ENCODE measurements around the gene MLN. TPM values are rescaled to one million over a fixed set of nuclear protein-coding genes. Genes with fewer than 3 reads are reported as not detected.
A peak's percentile ranks its signal among the peaks of the same experiment; 100 is the strongest.

The MLN gene
- total RNA-seq, 1 donor: not detected

DNA sequence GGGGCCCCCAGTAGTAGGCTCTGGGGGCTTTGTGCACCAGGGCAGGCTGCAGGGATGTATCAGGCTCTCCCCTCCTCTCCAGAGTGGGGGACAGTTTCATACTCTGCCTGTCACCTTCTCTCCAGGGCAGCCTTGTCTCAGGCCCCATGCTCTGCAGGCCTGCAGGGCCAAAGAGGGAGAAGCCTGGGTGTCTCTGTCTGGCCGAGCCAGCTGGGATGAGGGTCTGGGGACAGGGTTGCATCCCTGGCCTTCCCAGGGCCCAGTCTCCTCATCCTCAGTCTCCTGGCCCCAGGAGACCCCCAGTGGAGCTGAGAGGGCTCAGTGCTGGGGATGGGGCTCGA is 42.3 kb downstream of the MLN start:
- no peak for DNase-seq (ENCODE audit: low read depth)
- TF ChIP-seq, protein P1, sequence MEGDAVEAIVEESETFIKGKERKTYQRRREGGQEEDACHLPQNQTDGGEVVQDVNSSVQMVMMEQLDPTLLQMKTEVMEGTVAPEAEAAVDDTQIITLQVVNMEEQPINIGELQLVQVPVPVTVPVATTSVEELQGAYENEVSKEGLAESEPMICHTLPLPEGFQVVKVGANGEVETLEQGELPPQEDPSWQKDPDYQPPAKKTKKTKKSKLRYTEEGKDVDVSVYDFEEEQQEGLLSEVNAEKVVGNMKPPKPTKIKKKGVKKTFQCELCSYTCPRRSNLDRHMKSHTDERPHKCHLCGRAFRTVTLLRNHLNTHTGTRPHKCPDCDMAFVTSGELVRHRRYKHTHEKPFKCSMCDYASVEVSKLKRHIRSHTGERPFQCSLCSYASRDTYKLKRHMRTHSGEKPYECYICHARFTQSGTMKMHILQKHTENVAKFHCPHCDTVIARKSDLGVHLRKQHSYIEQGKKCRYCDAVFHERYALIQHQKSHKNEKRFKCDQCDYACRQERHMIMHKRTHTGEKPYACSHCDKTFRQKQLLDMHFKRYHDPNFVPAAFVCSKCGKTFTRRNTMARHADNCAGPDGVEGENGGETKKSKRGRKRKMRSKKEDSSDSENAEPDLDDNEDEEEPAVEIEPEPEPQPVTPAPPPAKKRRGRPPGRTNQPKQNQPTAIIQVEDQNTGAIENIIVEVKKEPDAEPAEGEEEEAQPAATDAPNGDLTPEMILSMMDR (IDR thresholded peaks at IDR 0.05; ENCODE audit: insufficient read depth, low read depth, low read length): no peak
- no peak overlapping the region for H3K4me3 ChIP-seq (ENCODE audit: low read depth, low read length)

DNA sequence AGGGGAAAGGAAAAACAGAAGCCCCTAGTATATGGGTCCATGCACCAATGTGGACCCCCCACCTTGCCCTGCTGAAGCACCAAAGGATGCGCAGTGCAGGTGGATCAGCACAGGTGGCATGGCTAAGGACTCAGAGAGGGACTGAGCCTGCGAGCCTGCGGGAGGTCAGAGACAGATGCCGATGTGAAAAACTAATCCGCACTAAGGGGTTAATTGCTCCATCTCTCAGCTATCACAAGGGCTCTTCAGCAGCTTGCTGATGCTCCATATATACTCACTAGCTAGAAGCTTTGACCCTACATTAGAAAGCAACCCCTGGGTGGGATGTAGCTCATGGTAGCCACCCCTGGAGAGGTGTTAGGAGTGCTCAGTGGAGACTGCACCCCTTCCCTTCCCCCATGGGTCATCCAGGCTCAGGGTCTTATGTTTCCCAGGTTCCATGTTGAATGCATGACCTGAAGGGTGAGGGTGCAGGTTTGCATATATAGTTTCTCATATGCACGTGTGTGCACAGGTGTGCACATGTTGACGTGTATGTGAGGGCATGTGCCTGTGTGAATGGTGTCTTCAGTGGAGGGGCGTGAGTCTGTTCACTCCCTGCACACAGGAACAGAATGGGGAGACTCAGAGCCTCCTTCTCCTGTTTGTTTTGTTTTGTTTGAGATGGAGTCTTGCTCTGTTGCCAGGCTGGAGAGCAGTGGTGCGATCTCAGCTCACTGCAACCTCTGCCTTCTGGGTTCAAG is 43.7 kb downstream of the MLN start:
- TF ChIP-seq, protein P1 (IDR thresholded peaks at IDR 0.05; ENCODE audit: insufficient read depth, low read depth, low read length): no peak
- H3K4me3 ChIP-seq (ENCODE audit: low read depth, low read length): no peak overlapping the region
- no peak for DNase-seq (ENCODE audit: low read depth)

DNA sequence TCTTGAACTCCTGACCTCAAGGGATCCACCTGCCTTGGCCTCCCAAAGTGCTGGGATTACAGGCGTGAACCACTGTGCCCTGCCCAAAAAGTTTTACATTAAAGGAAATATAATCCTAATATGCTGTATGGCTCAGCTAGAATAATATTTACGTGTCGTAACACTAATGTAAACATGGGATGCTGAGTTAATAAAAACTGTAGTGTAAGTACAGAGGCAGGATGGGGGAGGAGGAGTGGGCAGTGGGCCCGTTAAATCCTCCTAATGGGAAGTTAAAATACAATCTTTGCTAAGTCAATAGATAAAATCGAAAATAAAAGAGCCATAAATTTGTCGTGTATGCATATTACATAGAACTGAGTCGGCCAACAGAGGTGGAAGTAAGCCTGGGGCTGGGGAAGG is 45.0 kb downstream of the MLN start:
- TF ChIP-seq, protein P1 (IDR thresholded peaks at IDR 0.05; ENCODE audit: insufficient read depth, low read depth, low read length): no peak
- no peak overlapping the region for H3K4me3 ChIP-seq (ENCODE audit: low read depth, low read length)
- DNase-seq (ENCODE audit: low read depth): peak; percentile 83

DNA sequence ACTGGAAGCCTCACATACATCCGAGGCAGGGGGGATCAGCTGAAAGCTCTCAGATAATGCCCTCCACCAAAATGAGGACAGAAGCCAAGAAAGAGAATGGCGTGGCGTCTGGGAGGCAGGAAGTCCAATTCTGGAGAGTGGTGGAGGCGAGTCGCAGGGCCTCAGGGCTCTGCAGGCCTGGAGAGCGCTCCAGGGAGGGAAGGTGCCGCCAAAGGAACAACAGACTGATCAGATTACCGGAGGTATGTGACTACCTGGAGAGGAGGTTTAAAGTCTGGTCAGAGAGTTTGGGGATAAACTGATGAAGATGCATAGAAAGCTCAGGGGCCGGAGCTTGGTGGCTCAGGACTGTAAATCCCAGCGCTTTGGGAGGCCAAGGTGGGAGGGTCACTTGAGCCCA is 45.9 kb downstream of the MLN start:
- TF ChIP-seq, protein P1 (IDR thresholded peaks at IDR 0.05; ENCODE audit: insufficient read depth, low read depth, low read length): no peak
- no peak for DNase-seq (ENCODE audit: low read depth)
- H3K4me3 ChIP-seq (ENCODE audit: low read depth, low read length): no peak overlapping the region

DNA sequence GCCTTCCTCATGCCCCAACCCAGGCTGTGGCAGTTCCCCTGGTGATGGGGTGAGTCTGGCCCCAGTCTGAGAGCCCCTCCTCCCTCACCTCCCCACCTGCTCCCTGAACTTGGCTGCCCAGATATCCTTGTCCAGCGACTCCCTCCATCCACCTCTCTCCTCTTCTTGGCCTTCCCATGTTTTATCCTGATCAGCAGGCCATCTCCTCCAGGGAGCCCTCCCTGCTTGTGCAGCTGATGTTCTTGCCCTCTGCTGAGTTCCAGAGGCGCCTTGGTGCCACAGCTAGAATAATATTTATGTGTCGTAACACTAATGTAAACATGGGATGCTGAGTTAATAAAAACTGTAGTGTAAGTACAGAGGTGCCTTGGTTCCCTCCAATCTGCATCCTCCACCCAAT is 46.7 kb downstream of the MLN start:
- peak; percentile 49 for DNase-seq (ENCODE audit: low read depth)
- H3K4me3 ChIP-seq (ENCODE audit: low read depth, low read length): no peak overlapping the region
- TF ChIP-seq, protein P1 (IDR thresholded peaks at IDR 0.05; ENCODE audit: insufficient read depth, low read depth, low read length): no peak

DNA sequence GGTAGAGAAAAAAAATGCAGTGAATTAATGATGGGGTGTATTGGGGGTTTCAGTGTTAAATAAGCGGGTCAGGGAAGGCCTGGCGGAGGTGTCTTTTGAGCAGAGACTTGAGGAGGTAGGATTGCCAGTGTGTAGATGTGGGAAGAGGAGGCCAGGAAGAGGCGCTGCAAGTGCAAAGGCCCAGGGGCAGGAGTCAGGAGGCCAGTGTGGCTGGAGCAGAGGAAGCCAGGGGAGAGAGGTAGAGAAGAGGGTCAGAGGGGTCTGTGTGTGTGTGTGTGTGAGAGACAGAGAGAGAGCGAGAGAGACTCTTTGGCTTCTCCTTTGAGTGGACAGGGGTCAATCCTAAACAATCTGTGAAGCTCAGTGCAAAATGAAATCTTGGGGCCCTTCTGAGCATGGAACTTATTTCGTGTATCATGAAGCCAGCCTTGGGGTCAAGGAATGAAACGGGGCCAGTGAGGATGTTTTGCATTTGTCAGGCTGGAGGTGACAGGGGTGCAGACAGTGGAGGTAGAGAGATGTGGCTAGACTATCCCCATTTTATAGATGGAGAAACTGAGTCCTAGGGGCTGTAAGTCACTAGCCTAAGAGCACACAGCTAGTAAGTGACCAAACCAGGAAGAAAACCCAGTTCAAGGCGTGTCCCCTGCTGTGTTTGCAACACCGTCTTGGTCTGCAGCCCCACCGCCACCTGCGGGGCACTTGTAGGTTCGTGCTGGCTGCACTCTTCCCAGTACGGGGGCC is 47.4 kb downstream of the MLN start:
- DNase-seq (ENCODE audit: low read depth): no peak
- TF ChIP-seq, protein P1 (IDR thresholded peaks at IDR 0.05; ENCODE audit: insufficient read depth, low read depth, low read length): no peak
- H3K4me3 ChIP-seq (ENCODE audit: low read depth, low read length): no peak overlapping the region

Measured in fibroblast of villous mesenchyme (primary cell).